ENCODE measurements around the gene TP53I3.

TP53I3 gene

GRCh38 chr2:24076849-24077534 lies 7.6 kb downstream of the TP53I3 start:
- Histone ChIP-seq H3K9ac (ENCODE audit: low read length) (peak overlapping the region; percentile 83), H3K4me1 (ENCODE audit: control insufficient read depth, insufficient read depth, low read length) (peaks cover 13% of the 10 kb centered on the region), H3K36me3 (ENCODE audit: control insufficient read depth, insufficient read depth, low read length, severe bottlenecking) (peaks cover 40% of the 10 kb centered on the region), H3K27me3 (replicated peaks; ENCODE audit: control insufficient read depth, insufficient read depth, low read length) (no peaks in the 10 kb centered on the region), H3K4me3 (ENCODE audit: low read length) (peak overlapping the region; percentile 98), H3K9me3 (ENCODE audit: control insufficient read depth, low read length) (no peaks in the 10 kb centered on the region)
- peak; percentile 33 for DNase-seq (ENCODE audit: low read depth)

- peaks cover 41% of the 10 kb centered on the region for H3K36me3 ChIP-seq (ENCODE audit: control insufficient read depth, insufficient read depth, low read length, severe bottlenecking)
- peak within 1 kb of the TSS; percentile 98 for H3K4me3 ChIP-seq (ENCODE audit: low read length)
- no peaks in the 10 kb centered on the region for H3K9me3 ChIP-seq (ENCODE audit: control insufficient read depth, low read length)
- peak; percentile 98 for DNase-seq (ENCODE audit: low read depth)
- peak within 1 kb of the TSS; percentile 94 for H3K9ac ChIP-seq (ENCODE audit: low read length)
- peaks cover 13% of the 10 kb centered on the region for H3K4me1 ChIP-seq (ENCODE audit: control insufficient read depth, insufficient read depth, low read length)
- no peaks in the 10 kb centered on the region for H3K27me3 ChIP-seq (replicated peaks; ENCODE audit: control insufficient read depth, insufficient read depth, low read length)
Measured at GRCh38 chr2:24075915-24076848, 8.5 kb downstream of the TP53I3 start, which contains the start of gene SF3B6. SF3B6 (minus strand) TSS chr2:24076326; CDS start chr2:24076229, 97 bp downstream.

DNA sequence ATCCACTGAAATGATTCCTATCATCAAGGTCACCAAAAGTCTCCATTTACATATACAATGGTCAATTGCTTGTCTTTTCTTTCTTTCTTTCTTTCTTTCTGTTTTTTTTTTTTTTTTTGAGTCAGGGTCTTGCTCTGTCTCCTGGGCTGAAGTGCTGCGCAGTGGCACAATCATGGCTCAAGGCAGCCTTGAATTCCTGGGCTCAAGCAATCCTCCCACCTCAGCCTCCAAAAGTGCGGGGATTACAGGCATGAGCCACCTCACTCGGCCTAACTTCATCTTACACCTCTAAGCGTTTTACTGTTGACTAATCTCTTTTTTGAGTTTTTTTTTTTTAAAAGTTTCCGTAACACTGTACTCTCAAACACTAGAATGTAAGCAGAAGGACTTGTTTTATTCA lies 9.4 kb downstream of the TP53I3 start:
- peak overlapping the region; percentile 98 for H3K4me3 ChIP-seq (ENCODE audit: low read length)
- no peaks in the 10 kb centered on the region for H3K27me3 ChIP-seq (replicated peaks; ENCODE audit: control insufficient read depth, insufficient read depth, low read length)
- DNase-seq (ENCODE audit: low read depth), result peak; percentile 21
- peaks cover 13% of the 10 kb centered on the region for H3K4me1 ChIP-seq (ENCODE audit: control insufficient read depth, insufficient read depth, low read length)
- H3K36me3 ChIP-seq (ENCODE audit: control insufficient read depth, insufficient read depth, low read length, severe bottlenecking), result peaks cover 46% of the 10 kb centered on the region
- H3K9ac ChIP-seq (ENCODE audit: low read length), result peak overlapping the region; percentile 94
- no peaks in the 10 kb centered on the region for H3K9me3 ChIP-seq (ENCODE audit: control insufficient read depth, low read length)

DNA sequence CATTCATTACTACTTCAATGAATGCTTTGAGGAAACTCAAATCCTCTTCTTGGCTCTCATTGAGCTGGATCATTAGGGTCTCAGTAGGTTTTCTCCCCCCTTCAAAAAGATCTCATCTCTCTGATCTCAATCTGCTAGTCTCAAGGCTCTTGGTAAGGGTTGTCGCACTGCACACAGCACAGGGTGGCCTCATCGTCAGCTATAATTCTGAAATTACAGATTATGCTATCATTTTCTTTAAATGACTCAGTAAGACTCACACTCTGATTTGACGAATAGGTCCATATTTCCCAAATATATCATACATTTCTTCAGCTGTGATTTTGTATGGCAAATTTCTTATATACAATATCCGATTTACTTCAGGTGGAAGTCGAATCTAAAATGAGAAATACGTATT lies 10.8 kb downstream of the TP53I3 start:
- DNase-seq (ENCODE audit: low read depth), result no peak
- Histone ChIP-seq H3K9ac (ENCODE audit: low read length) (no peak overlapping the region), H3K36me3 (ENCODE audit: control insufficient read depth, insufficient read depth, low read length, severe bottlenecking) (peaks cover 45% of the 10 kb centered on the region), H3K4me3 (ENCODE audit: low read length) (no peak overlapping the region), H3K4me1 (ENCODE audit: control insufficient read depth, insufficient read depth, low read length) (peaks cover 13% of the 10 kb centered on the region), H3K27me3 (replicated peaks; ENCODE audit: control insufficient read depth, insufficient read depth, low read length) (no peaks in the 10 kb centered on the region), H3K9me3 (ENCODE audit: control insufficient read depth, low read length) (no peaks in the 10 kb centered on the region)

DNA sequence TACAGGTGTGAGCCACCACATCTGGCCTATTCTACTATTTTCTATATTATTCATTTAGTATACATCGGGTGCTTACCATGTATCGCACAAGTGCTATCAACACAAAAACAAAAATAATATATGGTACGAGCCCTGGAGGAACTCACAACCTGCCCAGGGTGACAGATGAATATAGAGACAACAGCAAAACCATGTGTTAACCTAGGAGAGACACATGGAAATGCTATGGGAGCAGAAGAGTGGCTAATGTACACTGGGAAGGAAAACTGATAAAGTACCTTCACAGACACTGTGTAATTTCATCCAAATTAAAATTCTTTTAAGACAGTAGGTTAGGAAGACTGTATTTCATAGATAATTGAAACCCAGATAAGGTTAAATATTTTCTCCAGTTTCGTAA lies 12.4 kb downstream of the TP53I3 start:
- no peak overlapping the region for H3K4me3 ChIP-seq (ENCODE audit: low read length)
- peaks cover 8% of the 10 kb centered on the region for H3K4me1 ChIP-seq (ENCODE audit: control insufficient read depth, insufficient read depth, low read length)
- peaks cover 58% of the 10 kb centered on the region for H3K36me3 ChIP-seq (ENCODE audit: control insufficient read depth, insufficient read depth, low read length, severe bottlenecking)
- no peak overlapping the region for H3K9ac ChIP-seq (ENCODE audit: low read length)
- no peaks in the 10 kb centered on the region for H3K9me3 ChIP-seq (ENCODE audit: control insufficient read depth, low read length)
- DNase-seq (ENCODE audit: low read depth), result no peak
- no peaks in the 10 kb centered on the region for H3K27me3 ChIP-seq (replicated peaks; ENCODE audit: control insufficient read depth, insufficient read depth, low read length)

DNA sequence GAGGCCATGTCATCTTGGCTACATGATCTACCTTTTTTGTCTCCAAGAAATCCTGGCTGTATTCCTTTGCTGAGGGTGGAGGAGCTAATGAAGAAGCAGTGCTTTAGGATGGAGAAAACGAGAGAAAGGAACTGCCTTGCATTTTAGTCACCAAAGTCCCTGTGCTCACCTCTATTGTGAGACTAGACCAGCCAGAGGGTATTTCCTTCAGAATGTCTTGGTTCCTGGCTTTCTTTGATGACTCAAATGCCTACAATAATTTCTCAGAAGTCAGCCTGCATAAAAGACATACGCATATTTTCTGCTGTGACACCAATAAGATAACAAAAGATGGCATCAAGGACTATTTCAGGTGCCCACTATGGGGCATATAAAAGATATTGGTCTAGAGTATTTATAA lies 19.3 kb downstream of the TP53I3 start:
- H3K4me3 ChIP-seq (ENCODE audit: low read length), result no peak overlapping the region
- H3K4me1 ChIP-seq (ENCODE audit: control insufficient read depth, insufficient read depth, low read length), result no peaks in the 10 kb centered on the region
- no peaks in the 10 kb centered on the region for H3K27me3 ChIP-seq (replicated peaks; ENCODE audit: control insufficient read depth, insufficient read depth, low read length)
- H3K9ac ChIP-seq (ENCODE audit: low read length), result no peak overlapping the region
- H3K36me3 ChIP-seq (ENCODE audit: control insufficient read depth, insufficient read depth, low read length, severe bottlenecking), result peaks cover 33% of the 10 kb centered on the region
- no peaks in the 10 kb centered on the region for H3K9me3 ChIP-seq (ENCODE audit: control insufficient read depth, low read length)
- DNase-seq (ENCODE audit: low read depth), result no peak

GRCh38 chr2:24058564-24059271 lies 25.9 kb downstream of the TP53I3 start:
- H3K4me3 ChIP-seq (ENCODE audit: low read length), result no peak overlapping the region
- no peak for DNase-seq (ENCODE audit: low read depth)
- no peaks in the 10 kb centered on the region for H3K36me3 ChIP-seq (ENCODE audit: control insufficient read depth, insufficient read depth, low read length, severe bottlenecking)
- no peak overlapping the region for H3K9ac ChIP-seq (ENCODE audit: low read length)
- H3K9me3 ChIP-seq (ENCODE audit: control insufficient read depth, low read length), result no peaks in the 10 kb centered on the region
- H3K27me3 ChIP-seq (replicated peaks; ENCODE audit: control insufficient read depth, insufficient read depth, low read length), result no peaks in the 10 kb centered on the region
- H3K4me1 ChIP-seq (ENCODE audit: control insufficient read depth, insufficient read depth, low read length), result no peaks in the 10 kb centered on the region

DNA sequence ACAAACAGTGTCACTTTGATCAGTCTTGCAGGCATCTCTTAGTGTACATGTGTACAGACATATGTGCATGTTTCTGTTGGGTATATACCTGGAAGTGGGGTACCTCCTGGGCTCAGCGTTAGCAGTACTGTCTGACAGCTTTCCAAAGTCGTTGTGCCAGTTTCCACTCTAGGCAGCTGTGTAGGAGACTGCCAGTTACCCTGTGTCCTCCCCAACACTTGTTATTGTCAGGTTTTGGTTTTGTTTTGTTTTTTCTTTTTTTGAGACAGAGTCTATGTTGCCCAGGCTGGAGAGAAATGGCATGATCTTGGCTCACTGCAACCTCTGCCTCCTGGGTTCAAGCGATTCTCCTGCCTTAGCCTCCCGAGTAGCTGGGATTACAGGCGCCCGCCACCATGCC lies 28.9 kb downstream of the TP53I3 start:
- no peak for DNase-seq (ENCODE audit: low read depth)
- H3K27me3 ChIP-seq (replicated peaks; ENCODE audit: control insufficient read depth, insufficient read depth, low read length), result no peaks in the 10 kb centered on the region
- no peak overlapping the region for H3K9ac ChIP-seq (ENCODE audit: low read length)
- H3K4me3 ChIP-seq (ENCODE audit: low read length), result no peak overlapping the region
- no peaks in the 10 kb centered on the region for H3K9me3 ChIP-seq (ENCODE audit: control insufficient read depth, low read length)
- no peaks in the 10 kb centered on the region for H3K4me1 ChIP-seq (ENCODE audit: control insufficient read depth, insufficient read depth, low read length)
- no peaks in the 10 kb centered on the region for H3K36me3 ChIP-seq (ENCODE audit: control insufficient read depth, insufficient read depth, low read length, severe bottlenecking)

- no peaks in the 10 kb centered on the region for H3K9me3 ChIP-seq (ENCODE audit: control insufficient read depth, low read length)
- DNase-seq (ENCODE audit: low read depth), result no peak
- H3K4me1 ChIP-seq (ENCODE audit: control insufficient read depth, insufficient read depth, low read length), result no peaks in the 10 kb centered on the region
- H3K9ac ChIP-seq (ENCODE audit: low read length), result no peak overlapping the region
- H3K36me3 ChIP-seq (ENCODE audit: control insufficient read depth, insufficient read depth, low read length, severe bottlenecking), result no peaks in the 10 kb centered on the region
- H3K27me3 ChIP-seq (replicated peaks; ENCODE audit: control insufficient read depth, insufficient read depth, low read length), result no peaks in the 10 kb centered on the region
- no peak overlapping the region for H3K4me3 ChIP-seq (ENCODE audit: low read length)
Measured at GRCh38 chr2:24054366-24055010, 30.1 kb downstream of the TP53I3 start.

DNA sequence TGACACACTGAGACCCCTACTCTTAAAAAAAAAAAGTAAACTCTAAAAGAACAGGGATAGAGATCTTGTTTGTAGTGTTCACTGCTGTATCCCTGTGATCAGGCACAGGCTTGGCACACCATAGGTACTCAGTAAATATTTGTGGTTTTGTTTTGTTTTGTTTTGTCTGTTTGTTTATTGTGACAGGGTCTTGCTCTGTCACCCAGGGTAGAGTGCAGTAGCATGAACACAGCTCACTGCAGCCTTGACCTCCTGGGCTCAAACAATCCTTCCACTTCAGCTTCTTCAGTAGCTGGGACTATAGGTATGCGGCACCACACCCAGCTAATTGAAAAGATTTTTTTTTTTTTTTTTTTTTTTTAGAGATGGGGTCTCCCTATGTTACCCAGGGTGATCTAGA lies 31.7 kb downstream of the TP53I3 start:
- peaks cover 2% of the 10 kb centered on the region for H3K4me1 ChIP-seq (ENCODE audit: control insufficient read depth, insufficient read depth, low read length)
- H3K4me3 ChIP-seq (ENCODE audit: low read length), result no peak overlapping the region
- H3K9ac ChIP-seq (ENCODE audit: low read length), result no peak overlapping the region
- H3K36me3 ChIP-seq (ENCODE audit: control insufficient read depth, insufficient read depth, low read length, severe bottlenecking), result no peaks in the 10 kb centered on the region
- no peak for DNase-seq (ENCODE audit: low read depth)
- H3K9me3 ChIP-seq (ENCODE audit: control insufficient read depth, low read length), result no peaks in the 10 kb centered on the region
- H3K27me3 ChIP-seq (replicated peaks; ENCODE audit: control insufficient read depth, insufficient read depth, low read length), result no peaks in the 10 kb centered on the region
